Skeletal muscle tissue (tissue), 4 donors: Measurements from ENCODE around the gene ATG7. TPM values are rescaled to one million over a fixed set of nuclear protein-coding genes. Genes with fewer than 3 reads are reported as not detected.

ENCODE experiments used
- H3K27ac ChIP-seq: one replicate; pipeline ENCODE4 v1.7.0; 2013; ENCODE audit warnings: mild to moderate bottlenecking, low read depth, low read length, inconsistent platforms
- H3K27me3 ChIP-seq, 3 donors: one replicate each; pipeline ENCODE4 v1.7.0; 2013; ENCODE audit warnings: low read length in 3 of 3; ENCODE audit not compliant: control insufficient read depth in 3 of 3, insufficient read depth in 3 of 3
- H3K36me3 ChIP-seq, 3 donors: one replicate each; pipeline ENCODE4 v1.7.0; 2013; ENCODE audit warnings: low read length in 3 of 3; ENCODE audit not compliant: control insufficient read depth in 3 of 3, insufficient read depth in 3 of 3
- H3K4me1 ChIP-seq, 3 donors: one replicate each; pipeline ENCODE4 v1.7.0; 2013; ENCODE audit warnings: low read length in 3 of 3, mild to moderate bottlenecking in 3 of 3; ENCODE audit not compliant: control insufficient read depth in 3 of 3, insufficient read depth in 3 of 3
- H3K4me3 ChIP-seq, 3 donors: one replicate each; pipeline ENCODE4 v1.7.0; 2013; ENCODE audit warnings: low read length in 3 of 3
- H3K9ac ChIP-seq, 3 donors: one replicate each; pipeline ENCODE4 v1.7.0; 2013; ENCODE audit warnings: low read length in 3 of 3, mild to moderate bottlenecking in 3 of 3, moderate library complexity in 2 of 3, low read depth in 1 of 3
- H3K9me3 ChIP-seq, 3 donors: one replicate each; pipeline ENCODE4 v1.7.0; 2013; ENCODE audit warnings: low read length in 3 of 3; ENCODE audit not compliant: control insufficient read depth in 3 of 3
- total RNA-seq: library from RNA; depleted of rRNA; stranded (reverse); fragments of >200 nt; gene quantifications from one replicate; pipeline ENCODE4 v1.2.3, GENCODE V29; 2014
- donor health status: Osteomylitis.

Gene ATG7
- total RNA-seq, 1 donor from 2014 or later, result 48.0 TPM

DNA sequence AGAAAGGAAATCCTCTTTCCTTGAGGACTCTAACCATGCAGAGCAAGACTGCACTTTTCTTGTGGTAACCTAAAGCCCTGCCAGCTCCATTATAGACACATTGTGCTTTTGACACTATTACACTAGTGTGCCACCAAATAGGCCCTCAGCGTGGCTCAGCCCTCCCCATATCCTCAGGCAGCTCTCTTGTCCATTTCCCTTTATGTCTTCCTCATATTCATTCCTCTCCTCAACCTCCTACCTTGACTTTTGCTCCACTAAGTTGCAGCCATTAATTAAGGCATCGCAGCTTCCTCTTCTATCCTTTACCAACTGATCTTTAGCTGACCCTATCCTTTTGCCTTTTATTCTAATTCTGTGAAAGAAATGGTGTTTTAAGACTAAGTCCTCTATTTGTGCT lies 3.7 kb downstream of the ATG7 start:
- no peaks in the 10 kb centered on the region for H3K9me3 ChIP-seq
- no peaks in the 10 kb centered on the region for H3K27me3 ChIP-seq
- H3K27ac ChIP-seq, result no peak overlapping the region
- peaks cover 12 to 32% (median 14%) of the 10 kb centered on the region in 3 donors for H3K4me1 ChIP-seq
- H3K36me3 ChIP-seq, result peaks cover 6 to 8% (median 7%) of the 10 kb centered on the region in 3 donors
- no peak overlapping the region for H3K4me3 ChIP-seq
- no peak overlapping the region for H3K9ac ChIP-seq

DNA sequence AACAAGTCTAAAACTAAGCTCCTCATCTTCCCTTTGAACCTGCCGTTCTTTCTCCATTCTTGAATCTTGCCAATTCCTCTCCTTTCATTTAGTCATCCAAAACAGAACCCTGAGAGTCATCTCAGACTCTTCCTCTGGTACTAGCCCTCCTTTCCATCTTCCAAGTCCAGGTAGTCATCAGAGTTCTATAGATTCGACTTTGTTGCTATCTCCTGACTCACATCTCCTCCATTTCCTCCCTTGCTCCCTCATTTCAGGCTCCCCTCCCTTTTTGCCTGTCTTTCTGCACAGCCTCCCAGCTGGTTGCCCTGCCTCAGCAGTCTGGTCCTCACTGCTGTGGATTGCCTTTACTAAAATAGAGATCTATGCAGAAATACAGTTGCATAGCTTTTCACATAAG lies 4.7 kb downstream of the ATG7 start:
- Histone ChIP-seq H3K4me1 (peaks cover 12 to 29% (median 12%) of the 10 kb centered on the region in 3 donors), H3K9me3 (no peaks in the 10 kb centered on the region), H3K4me3 (no peak overlapping the region), H3K36me3 (peaks cover 6 to 10% (median 7%) of the 10 kb centered on the region in 3 donors), H3K27me3 (no peaks in the 10 kb centered on the region), H3K27ac (no peak overlapping the region), H3K9ac (no peak overlapping the region)

DNA sequence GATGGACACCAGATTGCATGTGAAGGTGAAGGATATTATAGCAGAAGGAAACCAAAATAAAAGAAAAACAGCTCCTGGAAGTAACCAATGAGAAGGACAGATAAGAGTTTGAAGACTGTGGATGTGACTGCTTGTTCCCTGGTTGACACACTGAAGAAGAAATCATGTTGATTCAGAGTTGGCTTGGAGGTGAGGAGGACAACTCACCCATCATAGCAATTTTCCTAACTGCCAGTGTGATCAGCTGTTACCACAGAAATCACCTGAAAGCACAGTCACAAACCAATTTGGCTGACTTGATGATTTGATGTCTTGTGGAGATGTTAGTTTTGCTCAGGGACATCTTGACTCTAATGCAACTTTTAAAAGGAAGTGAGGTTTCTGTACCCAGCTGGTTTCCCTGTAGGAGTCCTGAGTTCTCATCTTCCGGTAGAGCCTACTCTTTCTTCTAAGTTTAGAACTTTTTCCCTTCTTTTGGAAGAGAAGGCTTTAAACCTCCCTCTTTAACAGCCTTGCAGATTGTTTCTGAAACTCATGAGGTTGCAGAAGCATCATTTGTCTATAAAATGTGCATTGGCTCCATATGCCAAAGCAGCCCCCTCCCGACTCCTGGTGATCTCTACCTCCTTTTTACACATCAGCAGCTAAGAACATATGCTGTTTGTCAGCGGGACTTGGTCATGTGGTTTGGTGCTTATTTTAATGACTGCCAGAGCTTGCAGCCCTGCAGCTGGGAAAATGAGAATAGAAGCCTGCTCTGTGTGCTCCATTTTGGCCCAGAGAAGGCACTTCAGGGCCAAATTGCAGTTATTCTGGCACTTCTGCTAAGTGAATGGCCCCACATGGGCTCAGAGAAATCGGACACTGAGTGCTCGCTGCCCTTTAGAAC lies 10.3 kb downstream of the ATG7 start:
- Histone ChIP-seq H3K36me3 (peaks cover 7 to 11% (median 9%) of the 10 kb centered on the region in 3 donors), H3K4me3 (peak overlapping the region; percentile 17 to 52 (median 42)), H3K9me3 (no peaks in the 10 kb centered on the region), H3K9ac (peak overlapping the region; percentile 36 to 75 (median 45)), H3K4me1 (peaks cover 24 to 28% (median 24%) of the 10 kb centered on the region in 3 donors), H3K27ac (peak overlapping the region; percentile 80), H3K27me3 (no peaks in the 10 kb centered on the region)

DNA sequence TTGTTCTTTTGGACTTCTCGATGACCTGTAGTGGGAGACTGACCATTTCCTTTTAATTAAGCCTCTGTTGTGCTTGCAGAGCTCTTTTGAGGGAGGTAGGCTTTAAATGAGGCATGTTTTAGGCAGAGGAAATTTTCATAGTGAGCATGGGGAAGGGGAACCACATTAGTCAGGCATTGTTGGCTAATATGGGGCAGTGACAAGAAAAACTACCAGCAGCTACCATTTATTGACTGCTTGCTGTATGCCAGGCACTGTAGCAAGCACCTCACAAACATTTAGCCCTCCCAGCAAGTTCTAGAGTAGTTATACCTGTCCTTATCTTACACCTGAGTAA lies 10.9 kb downstream of the ATG7 start:
- H3K36me3 ChIP-seq, result peaks cover 7 to 11% (median 9%) of the 10 kb centered on the region in 3 donors

DNA sequence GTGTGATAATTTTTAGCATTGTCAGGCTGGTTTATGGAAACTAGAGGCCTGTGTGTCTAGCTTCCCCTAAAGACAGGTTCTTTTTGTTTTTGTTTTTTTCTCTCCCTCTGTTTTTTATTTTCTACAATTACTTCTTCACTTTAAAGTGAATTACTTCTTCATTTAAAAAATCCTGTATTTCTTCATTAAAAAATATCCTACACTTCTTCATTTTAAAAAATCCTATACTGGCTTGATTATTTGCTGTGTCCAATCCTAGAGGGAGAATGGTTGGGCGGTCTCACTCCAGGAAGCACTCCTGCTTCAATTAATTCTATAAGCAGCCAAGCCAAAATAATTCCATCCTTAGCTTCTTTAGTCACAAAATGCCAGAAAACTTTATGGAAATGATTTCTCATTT lies 11.8 kb downstream of the ATG7 start:
- Histone ChIP-seq H3K27ac (peak overlapping the region; percentile 80), H3K27me3 (no peaks in the 10 kb centered on the region), H3K9ac (no peak overlapping the region), H3K4me1 (peaks cover 39 to 41% (median 39%) of the 10 kb centered on the region in 3 donors), H3K4me3 (no peak overlapping the region), H3K9me3 (no peaks in the 10 kb centered on the region), H3K36me3 (peaks cover 3 to 9% (median 6%) of the 10 kb centered on the region in 3 donors)

More for the DNA sequence above, 10.9 kb downstream of the ATG7 start:
- H3K4me1 ChIP-seq, result peaks cover 30 to 34% (median 31%) of the 10 kb centered on the region in 3 donors
- H3K9me3 ChIP-seq, result no peaks in the 10 kb centered on the region
- peak overlapping the region; percentile 36 to 75 (median 45) for H3K9ac ChIP-seq
- H3K27me3 ChIP-seq, result no peaks in the 10 kb centered on the region
- H3K27ac ChIP-seq, result peak overlapping the region; percentile 80
- peak overlapping the region in 2 of 3 donors; percentile 42 to 52 for H3K4me3 ChIP-seq

DNA sequence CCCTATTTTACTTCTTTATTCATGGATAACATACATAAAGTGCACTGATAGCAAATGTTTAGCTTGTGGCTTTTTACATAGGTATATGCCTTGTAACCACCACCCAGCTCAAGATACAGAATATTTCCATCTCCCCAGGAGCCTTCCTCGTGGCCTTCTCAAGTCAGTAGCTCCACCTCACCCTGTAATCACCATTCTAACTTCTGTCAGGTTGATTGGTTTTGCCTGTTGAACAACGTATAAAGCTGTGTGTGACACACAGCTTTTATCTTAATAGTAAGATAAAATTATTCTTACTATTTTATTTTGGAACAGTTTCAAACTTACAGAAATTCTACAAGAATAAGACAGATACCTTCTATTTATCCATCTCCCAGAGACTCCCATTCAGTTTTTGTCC lies 13.3 kb downstream of the ATG7 start:
- Histone ChIP-seq H3K4me1 (peaks cover 43 to 52% (median 45%) of the 10 kb centered on the region in 3 donors), H3K27ac (no peak overlapping the region), H3K36me3 (peaks cover 0 to 6% (median 2%) of the 10 kb centered on the region in 3 donors), H3K4me3 (no peak overlapping the region), H3K9ac (no peak overlapping the region), H3K27me3 (no peaks in the 10 kb centered on the region), H3K9me3 (no peaks in the 10 kb centered on the region)

DNA sequence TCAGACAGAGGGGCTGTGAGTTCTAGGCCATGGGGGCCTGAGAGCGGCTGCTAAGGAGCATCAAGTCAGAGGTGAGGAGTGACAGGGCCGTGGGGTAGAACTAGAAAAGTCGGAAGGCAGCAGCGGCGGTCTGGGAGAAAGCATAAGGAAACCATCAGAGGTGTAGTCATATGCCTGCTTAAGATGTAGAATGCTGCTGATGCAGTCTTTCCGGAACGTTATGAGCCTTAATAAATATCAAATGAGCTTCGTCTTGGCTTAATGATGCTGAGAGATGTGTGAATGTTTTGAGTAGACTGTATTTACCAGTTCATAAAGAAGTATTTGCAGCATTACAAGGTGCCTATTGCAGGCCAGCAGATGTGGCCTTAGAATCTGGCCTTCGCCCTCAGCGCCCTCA lies 15.2 kb downstream of the ATG7 start:
- H3K4me3 ChIP-seq, result no peak overlapping the region
- H3K36me3 ChIP-seq, result peaks cover 0 to 3% (median 0%) of the 10 kb centered on the region in 3 donors
- H3K27me3 ChIP-seq, result no peaks in the 10 kb centered on the region
- peaks cover 37 to 46% (median 39%) of the 10 kb centered on the region in 3 donors for H3K4me1 ChIP-seq
- peak overlapping the region in 1 of 3 donors; percentile 63 for H3K9ac ChIP-seq
- H3K27ac ChIP-seq, result peak overlapping the region; percentile 36
- H3K9me3 ChIP-seq, result no peaks in the 10 kb centered on the region

DNA sequence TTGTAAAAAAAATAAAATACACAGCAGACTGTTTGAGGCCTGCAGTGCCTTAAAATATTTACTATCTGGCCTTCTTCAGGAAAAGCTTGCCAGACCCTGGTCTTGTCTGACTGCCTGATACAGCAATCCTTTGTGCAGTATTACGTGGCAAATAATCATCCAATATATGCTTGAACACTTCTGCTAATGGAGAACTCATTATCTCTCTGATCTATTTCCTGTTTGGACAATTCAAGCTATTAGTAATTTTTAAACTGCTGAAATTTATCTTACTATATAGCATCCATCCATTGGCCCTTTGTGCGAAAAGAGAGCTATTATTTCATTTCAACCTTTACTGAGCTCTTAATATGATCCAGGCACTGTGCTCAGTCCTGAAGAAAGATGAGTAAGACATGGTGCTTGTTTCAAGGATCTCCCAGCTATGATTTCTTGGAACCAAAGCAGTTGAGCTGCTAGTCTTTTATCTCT lies 15.9 kb downstream of the ATG7 start:
- no peaks in the 10 kb centered on the region for H3K9me3 ChIP-seq
- H3K4me3 ChIP-seq, result no peak overlapping the region
- peaks cover 31 to 40% (median 33%) of the 10 kb centered on the region in 3 donors for H3K4me1 ChIP-seq
- no peak overlapping the region for H3K9ac ChIP-seq
- peaks cover 0 to 3% (median 0%) of the 10 kb centered on the region in 3 donors for H3K36me3 ChIP-seq
- no peaks in the 10 kb centered on the region for H3K27me3 ChIP-seq
- H3K27ac ChIP-seq, result peak overlapping the region; percentile 73

DNA sequence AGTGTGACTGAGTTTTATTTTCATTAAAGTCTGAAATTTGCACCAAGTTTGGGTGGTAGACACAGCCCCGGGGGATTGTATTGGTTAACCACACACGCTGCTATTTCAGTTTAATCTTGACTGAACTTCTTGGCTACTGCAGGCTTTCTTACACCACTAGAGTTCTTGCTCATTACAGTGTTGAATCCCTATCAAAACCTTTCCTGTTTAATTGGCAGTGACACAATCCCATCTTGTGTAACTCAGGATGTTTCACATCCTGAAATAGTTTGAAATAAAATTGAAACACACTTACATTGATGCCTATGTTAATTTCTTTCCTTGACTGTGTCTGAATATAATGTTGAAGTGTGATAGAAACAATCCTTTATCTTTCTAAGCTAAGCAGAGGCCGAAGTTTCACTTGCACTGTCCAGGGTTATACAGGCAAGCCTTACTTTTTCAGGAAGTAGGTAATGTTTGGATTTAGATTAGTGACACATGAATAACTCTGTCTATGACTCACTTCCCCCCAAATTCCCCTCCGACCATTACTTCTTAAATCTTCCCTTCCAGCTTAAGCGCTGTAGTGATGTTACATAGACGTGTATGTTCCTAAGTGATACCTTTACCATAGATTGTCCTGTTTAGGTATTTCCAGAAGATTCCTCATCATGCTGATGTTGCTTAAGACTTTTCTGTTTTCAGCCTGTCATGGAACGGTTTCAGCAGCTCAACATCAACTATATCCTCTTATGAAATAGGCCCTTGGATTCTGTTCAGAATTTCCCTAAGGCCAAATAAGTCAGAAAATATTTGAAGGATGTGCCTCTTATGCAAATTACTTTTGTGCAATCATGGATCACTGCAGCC lies 16.8 kb downstream of the ATG7 start:
- Histone ChIP-seq H3K27me3 (no peaks in the 10 kb centered on the region), H3K4me3 (no peak overlapping the region), H3K9me3 (no peaks in the 10 kb centered on the region), H3K36me3 (no peaks in the 10 kb centered on the region), H3K27ac (peak overlapping the region; percentile 73), H3K4me1 (peaks cover 26 to 32% (median 27%) of the 10 kb centered on the region in 3 donors), H3K9ac (peak overlapping the region; percentile 3 to 22 (median 3))
